ENCODE results near the gene SHISA4. TPM values are rescaled to one million over a fixed set of nuclear protein-coding genes. Genes with fewer than 3 reads are reported as not detected.

Gene SHISA4
- total RNA-seq, 4 donors from 2014 or later = 2.2 to 6.7 (median 4.6) TPM

GRCh38 chr1:201885531-201886075 is 3.1 kb upstream of the SHISA4 start:
- Histone ChIP-seq H3K4me1 (peaks cover 12 to 20% (median 18%) of the 10 kb centered on the region in 4 donors), H3K4me3 (no peak overlapping the region), H3K27me3 (peaks cover 25% of the 10 kb centered on the region), H3K9me3 (no peaks in the 10 kb centered on the region), H3K36me3 (no peaks in the 10 kb centered on the region), H3K27ac (no peak overlapping the region)
- WGBS, 2 donors (ENCODE audit: low coverage in 1 of 2) = 77 to 88% methylated on average over 3 to 6 of the region's 6 CpGs
- in situ Hi-C loops (cut with MboI; ENCODE audit: low pct_ligation_motif_present in 1 of 4, low pct_unique_long_range_greater_than_20kb in 1 of 4, low sequenced_read_pairs in 3 of 4) = loop anchor here in 2 of 4 donors (25.0 kb wide), 1 partner anchor 252 kb away; the partner anchor contains the start of gene ARL8A (in 2 of the 2)
- DNase-seq = no peak
- TF ChIP-seq CTCF (IDR thresholded peaks at IDR 0.05) = no peak
- no peak for TF ChIP-seq POLR2AphosphoS5 (IDR thresholded peaks at IDR 0.05)
- TF ChIP-seq POLR2A (IDR thresholded peaks at IDR 0.05) = no peak
- TF ChIP-seq EP300 (IDR thresholded peaks at IDR 0.05; ENCODE audit: low read depth) = no peak
- intact Hi-C loops (cut with DNase I; ENCODE audit: low total_unique reads) = no loop called here

GRCh38 chr1:201886103-201886885 is 2.4 kb upstream of the SHISA4 start:
- Histone ChIP-seq H3K4me1 (peaks cover 12 to 20% (median 18%) of the 10 kb centered on the region in 4 donors), H3K9me3 (no peaks in the 10 kb centered on the region), H3K4me3 (no peak overlapping the region), H3K36me3 (no peaks in the 10 kb centered on the region), H3K27ac (no peak overlapping the region), H3K27me3 (peaks cover 25% of the 10 kb centered on the region)
- no peak for DNase-seq
- TF ChIP-seq POLR2AphosphoS5 (IDR thresholded peaks at IDR 0.05) = no peak
- TF ChIP-seq POLR2A (IDR thresholded peaks at IDR 0.05) = no peak
- no peak for TF ChIP-seq EP300 (IDR thresholded peaks at IDR 0.05; ENCODE audit: low read depth)
- no peak for TF ChIP-seq CTCF (IDR thresholded peaks at IDR 0.05)
- in situ Hi-C loops (cut with MboI; ENCODE audit: low pct_ligation_motif_present in 1 of 4, low pct_unique_long_range_greater_than_20kb in 1 of 4, low sequenced_read_pairs in 3 of 4) (loop anchor here in 2 of 4 donors (25.0 kb wide), 1 partner anchor 251 kb away; the partner anchor contains the start of gene ARL8A (in 2 of the 2)), intact Hi-C loops (cut with DNase I; ENCODE audit: low total_unique reads) (no loop called here)
- 70 to 79% methylated on average over 5 to 9 of the region's 9 CpGs for WGBS, 2 donors (ENCODE audit: low coverage in 1 of 2)

DNA sequence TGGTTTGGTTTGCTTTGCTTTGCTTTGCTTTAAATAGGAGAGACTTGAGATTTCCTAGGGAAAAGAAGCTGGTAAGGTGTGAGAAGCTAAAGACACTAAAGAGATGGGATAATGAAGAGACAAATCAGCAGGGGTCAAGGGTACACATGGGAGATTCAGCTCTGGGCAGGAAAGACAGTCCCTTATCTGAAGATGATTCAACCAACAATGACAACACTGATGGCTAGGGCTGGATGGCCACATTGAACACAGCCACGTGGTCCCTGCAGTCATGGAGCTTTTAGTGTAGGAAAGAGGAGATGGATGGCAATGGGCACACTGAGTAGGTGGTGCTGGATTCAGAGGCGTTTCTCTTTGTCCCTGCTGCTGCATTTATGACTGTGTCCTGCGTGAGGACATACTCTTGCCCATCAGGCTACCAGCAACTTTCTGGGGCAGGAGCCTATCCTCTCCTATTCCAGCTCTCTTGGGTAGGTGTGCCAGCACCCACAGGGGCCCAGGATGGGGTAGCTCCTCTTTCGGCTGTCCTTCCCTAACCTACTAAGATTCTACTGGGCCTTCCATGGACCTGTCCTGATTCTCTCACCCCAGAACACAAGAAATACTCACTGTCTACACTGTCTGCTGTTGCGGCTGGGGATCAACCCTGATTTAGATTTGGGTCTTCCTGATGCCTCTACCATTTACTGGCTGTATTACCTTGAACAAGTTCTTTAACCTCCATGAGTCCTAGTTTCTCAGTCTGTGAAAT is 1.4 kb upstream of the SHISA4 start:
- intact Hi-C loops (cut with DNase I; ENCODE audit: low total_unique reads) (no loop called here), in situ Hi-C loops (cut with MboI; ENCODE audit: low pct_ligation_motif_present in 1 of 4, low pct_unique_long_range_greater_than_20kb in 1 of 4, low sequenced_read_pairs in 3 of 4) (loop anchor here in 2 of 4 donors (25.0 kb wide), 1 partner anchor 250 kb away; the partner anchor contains the start of gene ARL8A (in 2 of the 2))
- H3K4me3 ChIP-seq = no peak overlapping the region
- peaks cover 25% of the 10 kb centered on the region for H3K27me3 ChIP-seq
- no peak overlapping the region for H3K27ac ChIP-seq
- DNase-seq = no peak
- H3K4me1 ChIP-seq = peaks cover 12 to 20% (median 18%) of the 10 kb centered on the region in 4 donors
- no peaks in the 10 kb centered on the region for H3K9me3 ChIP-seq
- TF ChIP-seq EP300 (IDR thresholded peaks at IDR 0.05; ENCODE audit: low read depth) (no peak), POLR2A (IDR thresholded peaks at IDR 0.05) (no peak), CTCF (IDR thresholded peaks at IDR 0.05) (no peak), POLR2AphosphoS5 (IDR thresholded peaks at IDR 0.05) (no peak)
- WGBS, 2 donors (ENCODE audit: low coverage in 1 of 2) = 72% methylated on average over 5 of the region's 5 CpGs; no CpG with 5 or more reads in 1 of the 2 donors
- no peaks in the 10 kb centered on the region for H3K36me3 ChIP-seq
